Activated naive CD8-positive, alpha-beta T cell treated with anti-CD3 and anti-CD28 coated beads, Interleukin-2, amount 10 ng/mL, durations not matched to agents 7 days and 5 days (primary cell): ENCODE measurements around the gene DCST2. TPM values are rescaled to one million over a fixed set of nuclear protein-coding genes. Genes with fewer than 3 reads are reported as not detected.
A peak's percentile ranks its signal among the peaks of the same experiment; 100 is the strongest.

Experiments
- ATAC-seq: fragments of 150-1000 bp; cut with Tn5 transposase; one replicate; pipeline ENCODE4 v1.10.0; 2021; ENCODE audit warnings: low read depth, moderate library complexity
- POLR2A ChIA-PET: fragments of 350-600 bp; sonication (Branson Sonifier 250); formaldehyde crosslinking; loops from one replicate; lab custom pipeline; 2021; ENCODE audit warnings: antibody characterized with exemption; lab: Charles Lee
- DNase-seq: peaks from one replicate; pipeline ENCODE4 v3.0.0; 2021
- H3K27ac Mint-ChIP-seq: one replicate; pipeline ENCODE4 v1.8.0; 2022; ENCODE audit warnings: mild to moderate bottlenecking, mixed read lengths
- H3K27me3 Mint-ChIP-seq: one replicate; pipeline ENCODE4 v1.8.0; 2022; ENCODE audit warnings: mild to moderate bottlenecking, moderate library complexity, mixed read lengths
- H3K36me3 Mint-ChIP-seq: one replicate; pipeline ENCODE4 v1.8.0; 2021; ENCODE audit warnings: mild to moderate bottlenecking, mixed read lengths
- H3K4me1 Mint-ChIP-seq: one replicate; pipeline ENCODE4 v1.8.0; 2021; ENCODE audit warnings: mixed read lengths
- H3K4me3 Mint-ChIP-seq: one replicate; pipeline ENCODE4 v1.8.0; 2022; ENCODE audit warnings: mild to moderate bottlenecking, moderate library complexity, mixed read lengths
- H3K9me3 Mint-ChIP-seq: one replicate; pipeline ENCODE4 v1.8.0; 2021; ENCODE audit warnings: mixed read lengths
- total RNA-seq, 2 experiments: library from RNA; stranded (reverse); gene quantifications; one replicate each; pipeline ENCODE4 v1.2.3, GENCODE V29; 2021

DCST2 gene
- total RNA-seq, 2 experiments from 2014 or later, result 0.91 to 1.4 TPM

- no peaks in the 10 kb centered on the region for H3K9me3 Mint-ChIP-seq
- no peak overlapping the region for H3K27ac Mint-ChIP-seq
- POLR2A ChIA-PET, result interaction anchor here (0.6 to 1.6 kb wide), 14 partner anchors 8 to 176 kb away, joined by 3 to 8 read pairs (median 5); partner anchors contain the start of genes EFNA4, FLAD1, PBXIP1 and PMVK
- H3K27me3 Mint-ChIP-seq, result no peaks in the 10 kb centered on the region
- peaks cover 23% of the 10 kb centered on the region for H3K4me1 Mint-ChIP-seq
- peaks cover 1% of the 10 kb centered on the region for H3K36me3 Mint-ChIP-seq
- H3K4me3 Mint-ChIP-seq, result peak overlapping the region; percentile 88
- ATAC-seq (peak; percentile 13), DNase-seq (no peak)
Observed at GRCh38 chr1:155051342-155051776, 17.8 kb upstream of the DCST2 start.

GRCh38 chr1:155050560-155051341 lies 17.2 kb upstream of the DCST2 start, which contains the start of gene ADAM15:
Gene ADAM15, plus strand, starts transcription at chr1:155051316. Its CDS starts 71 bp downstream, at chr1:155051387.
- Mint-ChIP-seq H3K27me3 (no peaks in the 10 kb centered on the region), H3K36me3 (peaks cover 1% of the 10 kb centered on the region), H3K9me3 (no peaks in the 10 kb centered on the region), H3K4me3 (peak within 1 kb of the TSS; percentile 89), H3K27ac (peak within 1 kb of the TSS; percentile 77), H3K4me1 (peaks cover 23% of the 10 kb centered on the region)
- POLR2A ChIA-PET, result interaction anchor here (0.6 to 1.6 kb wide), 16 partner anchors 9 to 176 kb away, joined by 3 to 8 read pairs (median 4); partner anchors contain the start of genes EFNA4, FLAD1, PBXIP1 and PMVK
- peak; percentile 79 for ATAC-seq
- DNase-seq, result peak; percentile 88

- DNase-seq (no peak), ATAC-seq (no peak)
- POLR2A ChIA-PET, result interaction anchor here (0.7 to 1.6 kb wide), 8 partner anchors 8 to 114 kb away, joined by 3 to 7 read pairs (median 4); partner anchors contain the start of genes FLAD1 and PMVK
- Mint-ChIP-seq H3K9me3 (no peaks in the 10 kb centered on the region), H3K4me1 (peaks cover 25% of the 10 kb centered on the region), H3K27me3 (no peaks in the 10 kb centered on the region), H3K4me3 (peak overlapping the region; percentile 89), H3K27ac (no peak overlapping the region), H3K36me3 (peaks cover 1% of the 10 kb centered on the region)
Observed at GRCh38 chr1:155049651-155050559, 16.3 kb upstream of the DCST2 start.

- POLR2A ChIA-PET, result interaction anchor here (0.7 kb wide), 1 partner anchor 9 kb away, joined by 3 read pairs; no protein-coding TSS in a partner anchor
Observed at GRCh38 chr1:155048449-155049334, 15.1 kb upstream of the DCST2 start.

GRCh38 chr1:155044812-155045657 lies 11.5 kb upstream of the DCST2 start:
- Mint-ChIP-seq H3K27me3 (peaks cover 10% of the 10 kb centered on the region), H3K4me3 (no peak overlapping the region), H3K27ac (peak overlapping the region; percentile 12), H3K9me3 (no peaks in the 10 kb centered on the region), H3K36me3 (no peaks in the 10 kb centered on the region), H3K4me1 (peaks cover 14% of the 10 kb centered on the region)
- ATAC-seq (peak; percentile 96), DNase-seq (peak; percentile 52)
- POLR2A ChIA-PET, result interaction anchor here (0.6 to 1.2 kb wide), 7 partner anchors 15 to 60 kb away, joined by 3 to 4 read pairs (median 3); partner anchors contain the start of gene EFNA4

More at GRCh38 chr1:155048449-155049334, 15.1 kb upstream of the DCST2 start:
- ATAC-seq, result no peak
- Mint-ChIP-seq H3K9me3 (no peaks in the 10 kb centered on the region), H3K36me3 (no peaks in the 10 kb centered on the region), H3K4me1 (peaks cover 31% of the 10 kb centered on the region), H3K4me3 (no peak overlapping the region), H3K27me3 (no peaks in the 10 kb centered on the region), H3K27ac (no peak overlapping the region)
- no peak for DNase-seq

- no peak for DNase-seq
- ATAC-seq, result no peak
- Mint-ChIP-seq H3K27ac (peak overlapping the region; percentile 37), H3K4me3 (no peak overlapping the region), H3K36me3 (no peaks in the 10 kb centered on the region), H3K27me3 (peaks cover 10% of the 10 kb centered on the region), H3K9me3 (no peaks in the 10 kb centered on the region), H3K4me1 (peaks cover 9% of the 10 kb centered on the region)
- POLR2A ChIA-PET, result interaction anchor here (0.6 to 1.2 kb wide), 6 partner anchors 16 to 60 kb away, joined by 3 to 4 read pairs (median 3); partner anchors contain the start of gene EFNA4
Observed at GRCh38 chr1:155044365-155044764, 10.8 kb upstream of the DCST2 start.

- Mint-ChIP-seq H3K27ac (no peak overlapping the region), H3K27me3 (peaks cover 13% of the 10 kb centered on the region), H3K4me3 (no peak overlapping the region), H3K4me1 (peaks cover 13% of the 10 kb centered on the region), H3K36me3 (no peaks in the 10 kb centered on the region), H3K9me3 (no peaks in the 10 kb centered on the region)
- ATAC-seq (no peak), DNase-seq (no peak)
- POLR2A ChIA-PET, result interaction anchor here (0.6 to 1.0 kb wide), 3 partner anchors 16 to 288 kb away, joined by 3 to 5 read pairs (median 4); no protein-coding TSS in a partner anchor
Observed at GRCh38 chr1:155043793-155044192, 10.2 kb upstream of the DCST2 start.

- Mint-ChIP-seq H3K9me3 (no peaks in the 10 kb centered on the region), H3K4me3 (no peak overlapping the region)
Observed at GRCh38 chr1:155043301-155043702, 9.7 kb upstream of the DCST2 start.

GRCh38 chr1:155042789-155043188 lies 9.2 kb upstream of the DCST2 start:
- ATAC-seq, result no peak
- peaks cover 16% of the 10 kb centered on the region for H3K4me1 Mint-ChIP-seq
- H3K9me3 Mint-ChIP-seq, result no peaks in the 10 kb centered on the region
- POLR2A ChIA-PET, result no interaction called here
- H3K4me3 Mint-ChIP-seq, result no peak overlapping the region
- peak overlapping the region; percentile 32 for H3K27ac Mint-ChIP-seq
- no peaks in the 10 kb centered on the region for H3K36me3 Mint-ChIP-seq
- peaks cover 16% of the 10 kb centered on the region for H3K27me3 Mint-ChIP-seq
- DNase-seq, result no peak

More at GRCh38 chr1:155043301-155043702, 9.7 kb upstream of the DCST2 start:
- Mint-ChIP-seq H3K36me3 (no peaks in the 10 kb centered on the region), H3K27me3 (peaks cover 16% of the 10 kb centered on the region), H3K27ac (no peak overlapping the region), H3K4me1 (peaks cover 16% of the 10 kb centered on the region)
- POLR2A ChIA-PET, result interaction anchor here (0.6 kb wide), 1 partner anchor 288 kb away, joined by 5 read pairs; no protein-coding TSS in a partner anchor
- no peak for ATAC-seq
- DNase-seq, result no peak

GRCh38 chr1:155040358-155041093 lies 6.9 kb upstream of the DCST2 start:
- peaks cover 16% of the 10 kb centered on the region for H3K4me1 Mint-ChIP-seq
- H3K27ac Mint-ChIP-seq, result no peak overlapping the region
- POLR2A ChIA-PET, result no interaction called here
- DNase-seq (no peak), ATAC-seq (no peak)
- H3K27me3 Mint-ChIP-seq, result peaks cover 22% of the 10 kb centered on the region
- H3K9me3 Mint-ChIP-seq, result no peaks in the 10 kb centered on the region
- H3K4me3 Mint-ChIP-seq, result no peak overlapping the region
- H3K36me3 Mint-ChIP-seq, result no peaks in the 10 kb centered on the region

GRCh38 chr1:155039308-155039669 lies 5.7 kb upstream of the DCST2 start:
- Mint-ChIP-seq H3K4me3 (no peak overlapping the region), H3K27ac (no peak overlapping the region)
- POLR2A ChIA-PET, result interaction anchor here (1.1 kb wide), 1 partner anchor 29 kb away, joined by 3 read pairs; no protein-coding TSS in a partner anchor

More at GRCh38 chr1:155039308-155039669, 5.7 kb upstream of the DCST2 start:
- Mint-ChIP-seq H3K4me1 (peaks cover 8% of the 10 kb centered on the region), H3K27me3 (peaks cover 24% of the 10 kb centered on the region), H3K36me3 (no peaks in the 10 kb centered on the region), H3K9me3 (no peaks in the 10 kb centered on the region)
- ATAC-seq (no peak), DNase-seq (no peak)
